Activated B cell treated with CpG ODN at 0.5 μM for 24 hours (primary cell): ENCODE data around the gene PARD6A. TPM values are rescaled to one million over a fixed set of nuclear protein-coding genes. Genes with fewer than 3 reads are reported as not detected.

ENCODE experiments used
- ATAC-seq: fragments of 200-7000 bp; cut with Tn5 transposase; one replicate; pipeline ENCODE4 v1.10.0; 2021; ENCODE audit warnings: low read depth, mild to moderate bottlenecking, moderate library complexity
- CTCF ChIA-PET: fragments of 350-600 bp; sonication (Branson Sonifier 250); formaldehyde crosslinking; loops from one replicate; lab custom pipeline; 2021; ENCODE audit warnings: antibody characterized with exemption; lab: Charles Lee
- POLR2A ChIA-PET: fragments of 350-600 bp; sonication (Branson Sonifier 250); formaldehyde crosslinking; loops from one replicate; lab custom pipeline; 2021; ENCODE audit warnings: antibody characterized with exemption; lab: Charles Lee
- DNase-seq: peaks from one replicate; pipeline ENCODE4 v3.0.0; 2022
- H3K27ac Mint-ChIP-seq: one replicate; pipeline ENCODE4 v1.8.0; 2020; ENCODE audit warnings: mixed read lengths
- H3K27me3 Mint-ChIP-seq: one replicate; pipeline ENCODE4 v1.8.0; 2021; ENCODE audit warnings: mixed read lengths
- H3K36me3 Mint-ChIP-seq: one replicate; pipeline ENCODE4 v1.8.0; 2021; ENCODE audit warnings: low read depth, mixed read lengths
- H3K4me1 Mint-ChIP-seq: one replicate; pipeline ENCODE4 v1.8.0; 2021; ENCODE audit warnings: mixed read lengths
- H3K4me3 Mint-ChIP-seq: one replicate; pipeline ENCODE4 v1.8.0; 2020; ENCODE audit warnings: mild to moderate bottlenecking, mixed read lengths
- H3K9me3 Mint-ChIP-seq: one replicate; pipeline ENCODE4 v1.8.0; 2020; ENCODE audit warnings: mixed read lengths
- intact Hi-C: fragments of 100-400 bp; cut with micrococcal nuclease; formaldehyde crosslinking; loops from one replicate; pipeline ENCODE4 v1.15.1; 2024
- total RNA-seq: library from RNA; stranded (reverse); gene quantifications from 2 replicates; pipeline ENCODE4 v1.2.3, GENCODE V29; 2022
- TF ChIP-seq, protein P1 (sequence below): fragments of 200-600 bp; IDR thresholded peaks from one replicate; pipeline ENCODE4 v1.8.0; 2022; ENCODE audit warnings: antibody characterized with exemption, mild to moderate bottlenecking

Gene PARD6A
- total RNA-seq, 1 donor from 2014 or later, result 5.9 TPM

- CTCF ChIA-PET, result no interaction called here
These were observed 24.0 kb upstream of the PARD6A start for GRCh38 chr16:67636713-67637112.

GRCh38 chr16:67637625-67638024 lies 23.1 kb upstream of the PARD6A start:
- no peak overlapping the region for H3K27ac Mint-ChIP-seq
- ChIA-PET POLR2A (interaction anchor here (0.6 kb wide), 1 partner anchor 357 kb away, joined by 3 read pairs; no protein-coding TSS in a partner anchor), CTCF (no interaction called here)
- no peak for ATAC-seq
- DNase-seq, result no peak
- H3K9me3 Mint-ChIP-seq, result no peaks in the 10 kb centered on the region
- peaks cover 52% of the 10 kb centered on the region for H3K36me3 Mint-ChIP-seq
- no peaks in the 10 kb centered on the region for H3K27me3 Mint-ChIP-seq
- H3K4me3 Mint-ChIP-seq, result no peak overlapping the region
- no peaks in the 10 kb centered on the region for H3K4me1 Mint-ChIP-seq
- intact Hi-C loops, result no loop called here
- TF ChIP-seq, protein P1, sequence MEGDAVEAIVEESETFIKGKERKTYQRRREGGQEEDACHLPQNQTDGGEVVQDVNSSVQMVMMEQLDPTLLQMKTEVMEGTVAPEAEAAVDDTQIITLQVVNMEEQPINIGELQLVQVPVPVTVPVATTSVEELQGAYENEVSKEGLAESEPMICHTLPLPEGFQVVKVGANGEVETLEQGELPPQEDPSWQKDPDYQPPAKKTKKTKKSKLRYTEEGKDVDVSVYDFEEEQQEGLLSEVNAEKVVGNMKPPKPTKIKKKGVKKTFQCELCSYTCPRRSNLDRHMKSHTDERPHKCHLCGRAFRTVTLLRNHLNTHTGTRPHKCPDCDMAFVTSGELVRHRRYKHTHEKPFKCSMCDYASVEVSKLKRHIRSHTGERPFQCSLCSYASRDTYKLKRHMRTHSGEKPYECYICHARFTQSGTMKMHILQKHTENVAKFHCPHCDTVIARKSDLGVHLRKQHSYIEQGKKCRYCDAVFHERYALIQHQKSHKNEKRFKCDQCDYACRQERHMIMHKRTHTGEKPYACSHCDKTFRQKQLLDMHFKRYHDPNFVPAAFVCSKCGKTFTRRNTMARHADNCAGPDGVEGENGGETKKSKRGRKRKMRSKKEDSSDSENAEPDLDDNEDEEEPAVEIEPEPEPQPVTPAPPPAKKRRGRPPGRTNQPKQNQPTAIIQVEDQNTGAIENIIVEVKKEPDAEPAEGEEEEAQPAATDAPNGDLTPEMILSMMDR, result no peak

More at GRCh38 chr16:67636713-67637112, 24.0 kb upstream of the PARD6A start:
- Mint-ChIP-seq H3K4me3 (no peak overlapping the region), H3K27ac (no peak overlapping the region), H3K36me3 (peaks cover 61% of the 10 kb centered on the region), H3K27me3 (no peaks in the 10 kb centered on the region), H3K4me1 (no peaks in the 10 kb centered on the region), H3K9me3 (no peaks in the 10 kb centered on the region)
- DNase-seq (no peak), ATAC-seq (no peak)
- intact Hi-C loops, result no loop called here
- POLR2A ChIA-PET, result no interaction called here
- TF ChIP-seq, protein P1, result no peak

DNA sequence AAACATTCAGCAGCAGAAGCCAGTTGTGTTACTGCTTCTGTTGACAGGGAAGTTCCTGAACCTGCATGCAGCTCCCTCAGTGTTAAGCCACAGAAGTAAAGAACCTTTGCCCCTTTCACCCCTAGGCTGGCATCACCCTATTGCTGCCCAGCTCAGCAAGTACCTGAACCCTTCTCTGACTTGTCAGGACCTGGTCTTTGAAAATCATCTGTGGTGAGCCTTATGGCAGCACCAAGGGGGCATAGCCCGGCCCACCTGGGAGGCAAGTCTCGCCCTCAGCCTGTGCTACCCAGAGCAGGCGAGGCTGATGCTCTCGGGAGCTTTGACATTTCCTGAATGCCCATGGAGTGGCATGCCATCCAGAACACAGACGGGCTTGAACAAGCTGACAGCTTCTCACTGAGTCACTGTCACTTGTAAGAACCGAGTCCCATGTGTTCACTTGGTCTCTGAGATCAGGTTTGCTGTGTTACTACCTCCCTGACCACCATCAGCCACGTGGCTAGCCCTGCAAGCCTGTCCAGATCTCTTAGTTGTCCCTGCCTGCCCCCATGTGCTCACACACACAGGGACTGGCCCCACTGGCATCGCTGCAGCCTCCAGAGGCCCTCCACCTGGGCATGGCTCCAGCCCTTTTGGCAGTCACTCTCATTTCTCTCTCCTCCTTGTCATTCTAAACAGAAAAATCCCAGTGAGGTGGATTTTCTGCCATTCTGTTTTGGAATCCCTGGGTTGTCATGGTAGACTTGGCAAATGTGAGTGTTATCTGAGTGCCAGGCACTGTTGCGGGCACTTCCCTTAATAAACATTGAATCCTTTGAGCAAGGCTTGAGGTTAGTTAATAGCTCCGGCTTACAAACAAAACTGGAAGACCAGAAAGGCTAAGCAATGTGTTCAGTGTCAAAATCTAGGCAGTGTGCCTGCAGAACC lies 18.7 kb upstream of the PARD6A start:
- Mint-ChIP-seq H3K4me3 (no peak overlapping the region), H3K36me3 (peaks cover 31% of the 10 kb centered on the region), H3K27me3 (no peaks in the 10 kb centered on the region), H3K4me1 (peaks cover 17% of the 10 kb centered on the region), H3K9me3 (no peaks in the 10 kb centered on the region), H3K27ac (no peak overlapping the region)
- TF ChIP-seq, protein P1, result no peak
- POLR2A ChIA-PET, result interaction anchor here (0.6 to 4.5 kb wide), 4 partner anchors 52 to 121 kb away, joined by 3 to 58 read pairs (median 4); partner anchors contain the start of gene CTCF
- DNase-seq (no peak), ATAC-seq (no peak)
- intact Hi-C loops, result no loop called here
- CTCF ChIA-PET, result interaction anchor here (2.3 to 4.5 kb wide), 2 partner anchors 95 to 121 kb away, joined by 10 to 113 read pairs; no protein-coding TSS in a partner anchor

- TF ChIP-seq, protein P1, result no peak
- DNase-seq, result no peak
- no peaks in the 10 kb centered on the region for H3K9me3 Mint-ChIP-seq
- POLR2A ChIA-PET, result interaction anchor here (0.9 to 4.9 kb wide), 11 partner anchors 15 to 155 kb away, joined by 3 to 58 read pairs (median 12); partner anchors contain the start of genes ACD, C16orf86, CTCF and ENKD1
- CTCF ChIA-PET, result interaction anchor here (0.9 to 4.5 kb wide), 18 partner anchors 14 to 164 kb away, joined by 3 to 113 read pairs (median 8); partner anchors contain the start of genes ACD, ATP6V0D1, C16orf86 and CTCF
- H3K4me3 Mint-ChIP-seq, result peak overlapping the region; percentile 60
- intact Hi-C loops, result loop anchor here (1.0 kb wide), 2 partner anchors 97 to 150 kb away; no protein-coding TSS in a partner anchor
- peaks cover 17% of the 10 kb centered on the region for H3K4me1 Mint-ChIP-seq
- H3K27me3 Mint-ChIP-seq, result no peaks in the 10 kb centered on the region
- H3K36me3 Mint-ChIP-seq, result peaks cover 23% of the 10 kb centered on the region
- ATAC-seq, result no peak
- H3K27ac Mint-ChIP-seq, result peak overlapping the region; percentile 82
These were observed 16.7 kb upstream of the PARD6A start for GRCh38 chr16:67644038-67644437.
